Measurements from ENCODE around the gene POLR1E. TPM values are rescaled to one million over a fixed set of nuclear protein-coding genes. Genes with fewer than 3 reads are reported as not detected.

The POLR1E gene
- total and polyA plus RNA-seq, 10 of the 15 experiments (the other 5 are each of a cell fraction or from before 2014, with no cell fraction given) = 13.7 to 71.3 (median 50.4) TPM

DNA sequence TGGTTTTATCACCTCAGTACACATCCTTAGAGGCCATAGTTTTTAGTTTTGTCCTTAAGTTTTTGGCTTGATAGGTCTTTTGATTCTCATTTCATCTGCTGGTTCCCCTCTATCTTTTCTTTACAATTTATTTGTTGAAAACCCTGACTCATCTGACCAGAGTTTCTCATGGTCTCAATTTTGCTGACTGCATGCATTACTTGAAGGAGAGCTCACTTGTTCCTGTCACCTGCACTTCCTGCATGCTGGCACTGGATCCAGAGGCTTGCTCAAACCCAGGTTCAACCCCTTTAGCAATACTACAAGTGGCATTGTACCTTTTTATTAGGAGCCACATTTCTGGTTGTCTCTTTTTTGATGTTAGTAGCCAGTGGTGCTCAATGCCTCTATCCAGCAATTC, 63.8 kb downstream of the POLR1E start:
- no TSS peak for BruUV-seq (replicated peaks)
- H3K79me2 ChIP-seq (ENCODE audit: control insufficient read depth, insufficient read depth, low read length) = no peaks in the 10 kb centered on the region
- intact Hi-C loops (cut with micrococcal nuclease; ENCODE audit: unreplicated experiment) = no loop called here
- H3K27ac ChIP-seq (ENCODE audit: control insufficient read depth, insufficient read depth) = no peak overlapping the region
- no peaks in the 10 kb centered on the region for H3K27me3 ChIP-seq (replicated peaks in 1 of 2; ENCODE audit: control insufficient read depth in 2 of 2, insufficient read depth in 2 of 2, low read length in 1 of 2)
- no peak for TF ChIP-seq NRF1 (conservative IDR thresholded peaks at IDR 0.05; ENCODE audit: low read depth, low read length)
- TF ChIP-seq EZH2 (IDR thresholded peaks at IDR 0.05; ENCODE audit: borderline replicate concordance, control insufficient read depth, low read depth, low read length) = no peak
- no peak for TF ChIP-seq FOXK2 (IDR thresholded peaks at IDR 0.05)
- TF ChIP-seq LARP7 (IDR thresholded peaks at IDR 0.05) = no peak
- TF ChIP-seq ZNF217 (IDR thresholded peaks at IDR 0.05) = no peak
- TF ChIP-seq, protein P1, sequence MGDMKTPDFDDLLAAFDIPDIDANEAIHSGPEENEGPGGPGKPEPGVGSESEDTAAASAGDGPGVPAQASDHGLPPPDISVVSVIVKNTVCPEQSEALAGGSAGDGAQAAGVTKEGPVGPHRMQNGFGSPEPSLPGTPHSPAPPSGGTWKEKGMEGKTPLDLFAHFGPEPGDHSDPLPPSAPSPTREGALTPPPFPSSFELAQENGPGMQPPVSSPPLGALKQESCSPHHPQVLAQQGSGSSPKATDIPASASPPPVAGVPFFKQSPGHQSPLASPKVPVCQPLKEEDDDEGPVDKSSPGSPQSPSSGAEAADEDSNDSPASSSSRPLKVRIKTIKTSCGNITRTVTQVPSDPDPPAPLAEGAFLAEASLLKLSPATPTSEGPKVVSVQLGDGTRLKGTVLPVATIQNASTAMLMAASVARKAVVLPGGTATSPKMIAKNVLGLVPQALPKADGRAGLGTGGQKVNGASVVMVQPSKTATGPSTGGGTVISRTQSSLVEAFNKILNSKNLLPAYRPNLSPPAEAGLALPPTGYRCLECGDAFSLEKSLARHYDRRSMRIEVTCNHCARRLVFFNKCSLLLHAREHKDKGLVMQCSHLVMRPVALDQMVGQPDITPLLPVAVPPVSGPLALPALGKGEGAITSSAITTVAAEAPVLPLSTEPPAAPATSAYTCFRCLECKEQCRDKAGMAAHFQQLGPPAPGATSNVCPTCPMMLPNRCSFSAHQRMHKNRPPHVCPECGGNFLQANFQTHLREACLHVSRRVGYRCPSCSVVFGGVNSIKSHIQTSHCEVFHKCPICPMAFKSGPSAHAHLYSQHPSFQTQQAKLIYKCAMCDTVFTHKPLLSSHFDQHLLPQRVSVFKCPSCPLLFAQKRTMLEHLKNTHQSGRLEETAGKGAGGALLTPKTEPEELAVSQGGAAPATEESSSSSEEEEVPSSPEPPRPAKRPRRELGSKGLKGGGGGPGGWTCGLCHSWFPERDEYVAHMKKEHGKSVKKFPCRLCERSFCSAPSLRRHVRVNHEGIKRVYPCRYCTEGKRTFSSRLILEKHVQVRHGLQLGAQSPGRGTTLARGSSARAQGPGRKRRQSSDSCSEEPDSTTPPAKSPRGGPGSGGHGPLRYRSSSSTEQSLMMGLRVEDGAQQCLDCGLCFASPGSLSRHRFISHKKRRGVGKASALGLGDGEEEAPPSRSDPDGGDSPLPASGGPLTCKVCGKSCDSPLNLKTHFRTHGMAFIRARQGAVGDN (IDR thresholded peaks at IDR 0.05) = no peak
- TF ChIP-seq ZNF384 (IDR thresholded peaks at IDR 0.05; ENCODE audit: borderline replicate concordance, low read depth, low read length) = no peak
- TF ChIP-seq, protein P2, sequence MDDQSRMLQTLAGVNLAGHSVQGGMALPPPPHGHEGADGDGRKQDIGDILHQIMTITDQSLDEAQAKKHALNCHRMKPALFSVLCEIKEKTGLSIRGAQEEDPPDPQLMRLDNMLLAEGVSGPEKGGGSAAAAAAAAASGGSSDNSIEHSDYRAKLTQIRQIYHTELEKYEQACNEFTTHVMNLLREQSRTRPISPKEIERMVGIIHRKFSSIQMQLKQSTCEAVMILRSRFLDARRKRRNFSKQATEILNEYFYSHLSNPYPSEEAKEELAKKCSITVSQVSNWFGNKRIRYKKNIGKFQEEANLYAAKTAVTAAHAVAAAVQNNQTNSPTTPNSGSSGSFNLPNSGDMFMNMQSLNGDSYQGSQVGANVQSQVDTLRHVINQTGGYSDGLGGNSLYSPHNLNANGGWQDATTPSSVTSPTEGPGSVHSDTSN (IDR thresholded peaks at IDR 0.05; ENCODE audit: insufficient replicate concordance, low read depth, low read length) = no peak
- no peak for TF ChIP-seq FOS (IDR thresholded peaks at IDR 0.05; ENCODE audit: borderline replicate concordance, extremely low read depth, insufficient read length)
- TF ChIP-seq PRDM15 (CRISPR knock-in tag; IDR thresholded peaks at IDR 0.05) = no peak
- H3K9ac ChIP-seq (ENCODE audit: control insufficient read depth, insufficient read depth, low read length) = no peak overlapping the region
- FAIRE-seq = no peak
- in situ Hi-C loops (cut with MboI) = no loop called here
- H2AFZ ChIP-seq (ENCODE audit: control insufficient read depth, low read depth, low read length) = no peak overlapping the region
- CTCF ChIA-PET = no interaction called here
- ATAC-seq = no peak
- SMC1A ChIA-PET (ENCODE audit: uncharacterized antibody, unreplicated experiment) = no interaction called here
- H4K20me1 ChIP-seq (ENCODE audit: control insufficient read depth, insufficient read depth) = no peaks in the 10 kb centered on the region
- RAD21 ChIA-PET (ENCODE audit: unreplicated experiment) = no interaction called here
- POLR2A ChIA-PET = interaction anchor here (0.6 to 1.0 kb wide), 2 partner anchors 25 to 848 kb away, joined by 3 to 6 read pairs; no protein-coding TSS in a partner anchor
- H3K4me2 ChIP-seq (ENCODE audit: control insufficient read depth, insufficient read depth) = no peak overlapping the region
- H3K9me3 ChIP-seq (replicated peaks; ENCODE audit: control insufficient read depth, insufficient read depth, low read length) = no peaks in the 10 kb centered on the region
- DNase-seq (ENCODE audit: low read depth, low spot score) = no peak
- no peak overlapping the region for H3K4me3 ChIP-seq
- H3K4me1 ChIP-seq (ENCODE audit: control insufficient read depth, insufficient read depth, low read length) = no peaks in the 10 kb centered on the region
- H3K36me3 ChIP-seq (ENCODE audit: control insufficient read depth in 2 of 2, insufficient read depth in 2 of 2, low read length in 1 of 2) = no peaks in the 10 kb centered on the region

Measured in GM12878 (cell line).